ENCODE results near the gene INPPL1.
"Not testable (repeated sequence)": the region's sequence is repeated elsewhere in the genome, so short reads cannot be mapped to it uniquely, and the experiment has no call there.

The INPPL1 gene, protein sequence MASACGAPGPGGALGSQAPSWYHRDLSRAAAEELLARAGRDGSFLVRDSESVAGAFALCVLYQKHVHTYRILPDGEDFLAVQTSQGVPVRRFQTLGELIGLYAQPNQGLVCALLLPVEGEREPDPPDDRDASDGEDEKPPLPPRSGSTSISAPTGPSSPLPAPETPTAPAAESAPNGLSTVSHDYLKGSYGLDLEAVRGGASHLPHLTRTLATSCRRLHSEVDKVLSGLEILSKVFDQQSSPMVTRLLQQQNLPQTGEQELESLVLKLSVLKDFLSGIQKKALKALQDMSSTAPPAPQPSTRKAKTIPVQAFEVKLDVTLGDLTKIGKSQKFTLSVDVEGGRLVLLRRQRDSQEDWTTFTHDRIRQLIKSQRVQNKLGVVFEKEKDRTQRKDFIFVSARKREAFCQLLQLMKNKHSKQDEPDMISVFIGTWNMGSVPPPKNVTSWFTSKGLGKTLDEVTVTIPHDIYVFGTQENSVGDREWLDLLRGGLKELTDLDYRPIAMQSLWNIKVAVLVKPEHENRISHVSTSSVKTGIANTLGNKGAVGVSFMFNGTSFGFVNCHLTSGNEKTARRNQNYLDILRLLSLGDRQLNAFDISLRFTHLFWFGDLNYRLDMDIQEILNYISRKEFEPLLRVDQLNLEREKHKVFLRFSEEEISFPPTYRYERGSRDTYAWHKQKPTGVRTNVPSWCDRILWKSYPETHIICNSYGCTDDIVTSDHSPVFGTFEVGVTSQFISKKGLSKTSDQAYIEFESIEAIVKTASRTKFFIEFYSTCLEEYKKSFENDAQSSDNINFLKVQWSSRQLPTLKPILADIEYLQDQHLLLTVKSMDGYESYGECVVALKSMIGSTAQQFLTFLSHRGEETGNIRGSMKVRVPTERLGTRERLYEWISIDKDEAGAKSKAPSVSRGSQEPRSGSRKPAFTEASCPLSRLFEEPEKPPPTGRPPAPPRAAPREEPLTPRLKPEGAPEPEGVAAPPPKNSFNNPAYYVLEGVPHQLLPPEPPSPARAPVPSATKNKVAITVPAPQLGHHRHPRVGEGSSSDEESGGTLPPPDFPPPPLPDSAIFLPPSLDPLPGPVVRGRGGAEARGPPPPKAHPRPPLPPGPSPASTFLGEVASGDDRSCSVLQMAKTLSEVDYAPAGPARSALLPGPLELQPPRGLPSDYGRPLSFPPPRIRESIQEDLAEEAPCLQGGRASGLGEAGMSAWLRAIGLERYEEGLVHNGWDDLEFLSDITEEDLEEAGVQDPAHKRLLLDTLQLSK

GRCh38 chr11:72224564-72225410 lies at the start of gene INPPL1:
Gene INPPL1 (plus strand): TSS chr11:72224767. CDS start chr11:72224985, 218 bp downstream.
- no peak for DNase-seq (ENCODE audit: low read depth in 2 of 2, low spot score in 1 of 2)

- DNase-seq (ENCODE audit: low read depth in 2 of 2, low spot score in 1 of 2): no peak
These were observed 46.9 kb upstream of the INPPL1 start for GRCh38 chr11:72177656-72178055.

DNA sequence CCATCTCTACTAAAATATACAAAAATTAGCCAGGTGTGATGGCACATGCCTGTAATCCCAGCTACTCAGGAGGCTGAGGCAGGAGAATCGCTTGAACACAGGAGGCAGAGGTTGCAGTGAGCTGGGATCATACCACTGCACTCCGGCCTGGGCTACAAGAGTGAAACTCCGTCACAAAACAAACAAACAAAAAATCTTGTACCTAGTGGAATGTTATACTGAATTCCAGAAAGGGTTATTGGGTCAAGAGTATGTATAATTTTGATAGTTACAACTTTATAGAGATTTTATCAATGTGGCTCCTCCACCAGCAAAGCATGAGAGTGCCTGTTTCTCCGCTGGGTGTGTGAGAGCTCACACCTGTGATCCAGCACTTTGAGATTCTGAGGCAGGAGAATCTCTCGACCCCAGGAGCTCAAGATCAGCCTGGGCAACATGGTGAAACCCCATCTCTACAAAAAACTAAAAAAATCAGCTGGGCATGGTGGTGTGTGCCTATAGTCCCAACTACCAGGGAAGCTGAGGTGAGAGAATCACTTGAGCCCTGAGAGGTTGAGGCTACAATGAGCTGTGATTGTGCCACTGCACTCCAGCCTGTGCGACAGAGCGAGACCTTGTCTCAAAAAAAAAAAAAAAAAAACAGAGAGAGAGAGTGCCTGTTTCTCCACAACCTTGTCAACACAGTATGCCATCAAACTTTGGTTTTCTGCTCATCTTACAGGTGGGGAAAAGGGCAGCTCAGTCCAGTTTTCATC lies 45.3 kb upstream of the INPPL1 start:
- DNase-seq (ENCODE audit: low read depth in 2 of 2, low spot score in 1 of 2): no peak

DNA sequence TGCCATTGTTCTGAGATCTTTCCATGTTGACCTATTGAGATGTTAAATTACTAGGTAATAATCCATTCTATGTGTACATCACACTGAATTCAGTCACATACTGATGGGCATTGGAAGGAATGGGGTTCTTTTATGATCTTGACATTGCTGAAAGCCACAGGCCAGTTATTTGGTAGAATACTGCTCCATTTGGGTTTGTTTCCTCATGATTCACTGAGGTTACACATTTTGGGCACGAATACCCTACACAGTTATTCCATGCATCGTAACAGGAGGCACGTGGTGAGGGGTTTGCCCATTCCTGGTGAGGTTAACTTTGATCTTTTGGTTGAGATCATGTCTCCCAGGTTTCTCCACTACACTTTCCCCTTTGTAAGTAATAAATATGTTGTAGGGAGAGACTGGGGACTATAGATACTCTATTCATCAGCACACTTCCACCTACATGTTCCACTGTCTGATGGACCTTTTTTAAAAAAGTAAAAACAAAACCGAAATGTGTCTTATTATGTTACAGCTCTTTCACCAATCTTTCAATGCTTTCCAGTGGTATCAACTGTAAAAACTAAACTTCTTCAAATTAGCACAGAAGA lies 44.7 kb upstream of the INPPL1 start:
- DNase-seq (ENCODE audit: low read depth in 2 of 2, low spot score in 1 of 2): no peak

DNA sequence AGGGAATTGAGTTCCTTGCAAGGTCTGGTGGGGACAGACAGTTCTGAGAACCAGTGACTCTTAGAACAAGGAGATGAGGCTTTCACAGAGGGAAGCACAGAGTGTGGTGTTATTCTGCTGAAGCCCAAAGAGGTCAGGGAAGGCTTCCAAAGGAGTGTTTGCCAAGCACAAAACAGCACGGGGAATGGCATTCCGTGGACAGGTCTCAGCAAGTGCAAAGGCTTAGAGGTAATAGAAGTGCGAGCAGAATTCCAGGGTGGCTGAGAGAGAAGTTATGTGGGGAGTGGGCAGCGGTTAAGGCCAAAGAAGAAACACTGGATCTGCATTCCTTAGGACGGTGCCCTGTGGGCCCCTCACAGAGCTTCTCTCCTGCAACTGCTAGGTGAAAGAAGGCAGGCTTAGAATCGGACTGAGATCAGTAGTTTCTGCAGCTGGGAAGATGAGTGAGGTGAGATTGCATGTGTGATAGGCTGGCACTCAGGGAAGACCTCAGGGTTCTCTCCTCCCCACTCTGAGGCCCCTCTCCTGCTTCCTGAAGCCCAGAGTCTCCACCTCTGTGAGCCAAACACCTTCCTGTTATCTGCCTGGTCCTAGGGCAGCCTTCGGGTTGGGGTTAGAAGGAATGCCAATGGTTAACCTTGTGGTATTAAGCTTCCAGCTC lies 43.5 kb upstream of the INPPL1 start:
- DNase-seq (ENCODE audit: low read depth in 2 of 2, low spot score in 1 of 2): not testable (repeated sequence)

GRCh38 chr11:72181553-72181958 lies 43.0 kb upstream of the INPPL1 start:
- DNase-seq (ENCODE audit: low read depth in 2 of 2, low spot score in 1 of 2): not testable (repeated sequence)

- no peak for DNase-seq (ENCODE audit: low read depth in 2 of 2, low spot score in 1 of 2)
These were observed 36.3 kb upstream of the INPPL1 start for GRCh38 chr11:72188267-72188666.

DNA sequence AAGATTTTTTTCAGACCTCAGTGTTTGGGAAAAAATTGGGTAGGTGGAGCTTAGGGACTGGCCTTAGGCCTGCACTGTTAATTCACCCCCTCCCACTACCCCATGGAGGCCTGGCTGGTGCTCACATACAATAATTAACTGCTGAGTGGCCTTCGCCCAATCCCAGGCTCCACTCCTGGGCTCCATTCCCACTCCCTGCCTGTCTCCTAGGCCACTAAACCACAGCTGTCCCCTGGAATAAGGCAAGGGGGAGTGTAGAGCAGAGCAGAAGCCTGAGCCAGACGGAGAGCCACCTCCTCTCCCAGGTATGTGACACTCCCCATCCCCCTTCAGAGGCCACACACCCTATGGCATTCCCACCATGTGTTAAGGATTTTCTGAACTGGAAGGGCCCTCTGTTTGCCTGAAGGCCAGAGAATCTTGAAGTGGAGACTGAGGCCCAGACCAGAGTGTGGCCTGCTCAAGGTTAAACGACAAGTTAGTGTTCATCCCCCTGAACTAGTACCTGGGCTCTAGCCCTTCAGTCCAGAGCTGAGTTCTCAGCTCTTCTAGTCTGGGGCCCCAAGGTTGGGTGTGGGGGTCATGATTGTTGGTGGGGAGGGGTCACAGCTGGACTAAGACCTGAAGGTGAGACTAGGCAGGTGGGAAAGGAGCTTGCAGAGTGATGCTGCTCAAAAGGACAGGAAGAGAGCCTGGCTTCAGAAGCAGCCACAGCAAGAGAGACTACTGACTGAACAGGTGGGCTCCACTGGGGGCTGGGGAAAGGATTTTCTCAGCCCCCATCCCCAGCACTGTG lies 34.9 kb upstream of the INPPL1 start:
- no peak for DNase-seq (ENCODE audit: low read depth in 2 of 2, low spot score in 1 of 2)

DNA sequence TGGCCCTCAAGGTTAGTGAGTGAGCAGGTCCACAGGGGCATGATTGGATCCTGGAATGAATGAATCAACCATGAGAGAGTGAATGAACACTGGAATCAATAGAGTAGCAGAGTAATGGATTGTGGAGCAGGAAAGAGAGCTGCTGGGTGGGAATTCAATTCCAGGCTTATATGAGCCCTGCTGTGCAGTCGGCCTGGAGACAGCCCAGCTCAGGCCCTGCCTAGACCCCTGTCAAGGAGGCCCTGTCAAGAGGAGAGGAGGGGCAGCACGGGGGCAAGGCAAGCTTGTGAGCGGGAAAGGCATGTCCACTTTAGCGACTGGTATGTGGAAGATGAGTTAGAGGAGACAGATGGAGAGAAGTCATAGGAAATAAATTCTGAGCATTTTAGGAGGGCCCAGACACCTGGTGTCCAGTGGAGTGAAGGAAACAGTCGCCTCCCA lies 33.9 kb upstream of the INPPL1 start:
- no peak for DNase-seq (ENCODE audit: low read depth in 2 of 2, low spot score in 1 of 2)

DNA sequence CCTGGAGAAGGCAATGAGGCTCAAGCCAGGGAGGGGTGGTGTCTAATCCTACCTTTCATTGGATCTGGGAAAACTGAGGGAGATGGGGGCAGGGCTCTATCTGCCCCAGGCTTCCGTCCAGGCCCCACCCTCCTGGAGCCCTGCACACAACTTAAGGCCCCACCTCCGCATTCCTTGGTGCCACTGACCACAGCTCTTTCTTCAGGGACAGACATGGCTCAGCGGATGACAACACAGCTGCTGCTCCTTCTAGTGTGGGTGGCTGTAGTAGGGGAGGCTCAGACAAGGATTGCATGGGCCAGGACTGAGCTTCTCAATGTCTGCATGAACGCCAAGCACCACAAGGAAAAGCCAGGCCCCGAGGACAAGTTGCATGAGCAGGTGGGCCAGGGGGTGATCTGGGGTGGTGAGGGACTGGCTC lies 32.6 kb upstream of the INPPL1 start, which contains the start of gene FOLR1:
TSS of gene FOLR1 (plus strand) at position 180 of the 421 bp plus-strand sequence. CDS start at position 214, 34 bp downstream.
- DNase-seq (ENCODE audit: low read depth in 2 of 2, low spot score in 1 of 2): no peak

DNA sequence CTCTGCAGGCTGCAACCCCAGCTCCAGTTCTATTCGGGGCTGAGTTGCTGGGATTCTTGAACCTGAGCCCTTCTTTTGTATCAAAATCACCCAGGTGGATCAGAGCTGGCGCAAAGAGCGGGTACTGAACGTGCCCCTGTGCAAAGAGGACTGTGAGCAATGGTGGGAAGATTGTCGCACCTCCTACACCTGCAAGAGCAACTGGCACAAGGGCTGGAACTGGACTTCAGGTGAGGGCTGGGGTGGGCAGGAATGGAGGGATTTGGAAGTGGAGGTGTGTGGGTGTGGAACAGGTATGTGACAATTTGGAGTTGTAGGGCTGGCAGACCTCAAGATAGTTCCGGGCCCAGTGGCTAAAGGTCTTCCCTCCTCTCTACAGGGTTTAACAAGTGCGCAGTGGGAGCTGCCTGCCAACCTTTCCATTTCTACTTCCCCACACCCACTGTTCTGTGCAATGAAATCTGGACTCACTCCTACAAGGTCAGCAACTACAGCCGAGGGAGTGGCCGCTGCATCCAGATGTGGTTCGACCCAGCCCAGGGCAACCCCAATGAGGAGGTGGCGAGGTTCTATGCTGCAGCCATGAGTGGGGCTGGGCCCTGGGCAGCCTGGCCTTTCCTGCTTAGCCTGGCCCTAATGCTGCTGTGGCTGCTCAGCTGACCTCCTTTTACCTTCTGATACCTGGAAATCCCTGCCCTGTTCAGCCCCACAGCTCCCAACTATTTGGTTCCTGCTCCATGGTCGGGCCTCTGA lies 28.9 kb upstream of the INPPL1 start:
- no peak for DNase-seq (ENCODE audit: low read depth in 2 of 2, low spot score in 1 of 2)

GRCh38 chr11:72201445-72201844 lies 23.1 kb upstream of the INPPL1 start:
- DNase-seq (ENCODE audit: low read depth in 2 of 2, low spot score in 1 of 2): not testable (repeated sequence)

DNA sequence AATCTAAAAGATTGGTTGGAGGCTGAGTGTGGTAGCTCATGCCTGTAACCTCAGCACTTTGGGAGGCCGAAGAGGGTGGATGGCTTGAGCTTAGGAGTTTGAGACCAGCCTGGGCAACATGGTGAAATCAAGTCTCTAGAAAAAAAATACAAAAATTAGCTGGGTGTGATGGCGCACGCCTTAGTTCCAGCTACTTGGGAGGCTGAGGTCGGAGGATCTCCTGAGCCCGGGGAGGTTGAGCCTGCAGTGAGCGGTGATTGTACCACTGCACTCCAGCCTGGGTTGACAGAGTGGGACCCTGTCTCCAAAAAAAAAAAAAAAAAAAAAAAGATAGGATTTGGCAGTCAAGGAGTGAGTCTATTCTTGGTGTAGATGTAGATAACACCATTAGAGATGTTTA lies 22.0 kb upstream of the INPPL1 start:
- DNase-seq (ENCODE audit: low read depth in 2 of 2, low spot score in 1 of 2): no peak

GRCh38 chr11:72203163-72203562 lies 21.4 kb upstream of the INPPL1 start:
- DNase-seq (ENCODE audit: low read depth in 2 of 2, low spot score in 1 of 2): no peak

GRCh38 chr11:72204886-72205285 lies 19.7 kb upstream of the INPPL1 start:
- no peak for DNase-seq (ENCODE audit: low read depth in 2 of 2, low spot score in 1 of 2)

DNA sequence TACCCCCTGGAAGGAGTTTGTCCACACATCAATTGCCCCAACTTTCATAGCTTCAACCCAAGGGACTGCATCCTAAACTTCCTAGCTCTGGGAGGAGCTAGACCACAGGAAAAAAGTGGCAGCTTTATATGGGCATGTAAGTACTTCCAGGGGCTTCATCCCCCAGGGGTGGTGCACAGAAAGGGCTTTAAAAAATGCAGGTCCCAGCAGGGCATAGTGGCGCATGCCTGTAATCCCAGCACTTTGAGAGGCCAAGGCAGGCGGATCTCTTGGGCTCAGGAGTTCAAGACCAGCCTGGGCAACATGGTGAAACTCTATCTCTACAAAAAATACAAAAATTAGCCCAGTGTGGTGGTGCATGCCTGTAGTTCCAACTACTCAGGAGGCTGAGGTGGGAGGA lies 17.8 kb upstream of the INPPL1 start:
- DNase-seq (ENCODE audit: low read depth in 2 of 2, low spot score in 1 of 2): not testable (repeated sequence)

GRCh38 chr11:72208281-72208680 lies 16.3 kb upstream of the INPPL1 start:
- no peak for DNase-seq (ENCODE audit: low read depth in 2 of 2, low spot score in 1 of 2)

Measured in stimulated activated CD8-positive, alpha-beta memory T cell treated with anti-CD3 and anti-CD28 coated beads, Interleukin-4, amount 100 ng/mL, for 4 hours (primary cell).